ENCODE measurements around the gene SEC14L1. TPM values are rescaled to one million over a fixed set of nuclear protein-coding genes. Genes with fewer than 3 reads are reported as not detected.

SEC14L1 gene
- total RNA-seq, 1 donor from 2014 or later: 93.2 TPM

DNA sequence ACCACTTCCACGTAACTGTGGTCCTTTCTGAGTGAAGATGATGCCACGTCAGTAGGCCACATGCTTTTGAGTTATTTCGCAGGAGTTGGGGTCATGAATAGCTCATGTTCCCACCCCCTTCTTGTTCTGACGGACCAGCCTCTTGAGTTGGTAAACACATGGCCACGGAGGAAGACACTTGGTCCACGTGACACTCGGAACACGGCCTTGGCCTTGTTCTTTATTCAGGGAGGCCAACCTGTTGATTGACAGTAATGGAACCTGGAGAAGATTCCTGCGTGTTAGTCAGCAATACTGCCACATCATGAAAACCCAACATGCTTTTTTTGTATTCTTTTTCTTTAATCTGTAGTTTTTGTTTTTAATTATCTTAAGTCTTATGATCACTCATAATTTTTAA lies 56.3 kb downstream of the SEC14L1 start:
- H3K79me2 ChIP-seq (ENCODE audit: insufficient read depth, low read length): peaks cover 4% of the 10 kb centered on the region
- H3K4me2 ChIP-seq (ENCODE audit: low read length): no peak overlapping the region
- DNase-seq (ENCODE audit: low read depth) (no peak), FAIRE-seq (no peak)
- Mint-ChIP-seq H3K36me3 (ENCODE audit: low read depth, unreplicated experiment) (peaks cover 49% of the 10 kb centered on the region), H3K4me1 (ENCODE audit: low read depth, unreplicated experiment) (no peaks in the 10 kb centered on the region), H3K27ac (ENCODE audit: unreplicated experiment) (no peak overlapping the region), H3K9me3 (ENCODE audit: unreplicated experiment) (no peaks in the 10 kb centered on the region), H3K4me3 (ENCODE audit: unreplicated experiment) (no peak overlapping the region), H3K27me3 (ENCODE audit: low read depth, unreplicated experiment) (no peaks in the 10 kb centered on the region)
- no peak overlapping the region for H3K27ac ChIP-seq (ENCODE audit: low read depth, low read length)
- H3K4me1 ChIP-seq (ENCODE audit: insufficient read depth, low read length): no peaks in the 10 kb centered on the region
- no peak overlapping the region for H2AFZ ChIP-seq (ENCODE audit: low read depth, low read length)
- no peaks in the 10 kb centered on the region for H3K9me3 ChIP-seq (ENCODE audit: insufficient read depth, low read depth, low read length)
- no peak overlapping the region for H3K9ac ChIP-seq (ENCODE audit: low read length)
- peaks cover 4% of the 10 kb centered on the region for H4K20me1 ChIP-seq (ENCODE audit: insufficient read depth, low read length)
- H3K4me3 ChIP-seq (ENCODE audit: insufficient read depth, low read depth, low read length): no peak overlapping the region
- TF ChIP-seq EZH2 (IDR thresholded peaks at IDR 0.05; ENCODE audit: insufficient read depth, low read length): no peak
- TF ChIP-seq, protein P1, sequence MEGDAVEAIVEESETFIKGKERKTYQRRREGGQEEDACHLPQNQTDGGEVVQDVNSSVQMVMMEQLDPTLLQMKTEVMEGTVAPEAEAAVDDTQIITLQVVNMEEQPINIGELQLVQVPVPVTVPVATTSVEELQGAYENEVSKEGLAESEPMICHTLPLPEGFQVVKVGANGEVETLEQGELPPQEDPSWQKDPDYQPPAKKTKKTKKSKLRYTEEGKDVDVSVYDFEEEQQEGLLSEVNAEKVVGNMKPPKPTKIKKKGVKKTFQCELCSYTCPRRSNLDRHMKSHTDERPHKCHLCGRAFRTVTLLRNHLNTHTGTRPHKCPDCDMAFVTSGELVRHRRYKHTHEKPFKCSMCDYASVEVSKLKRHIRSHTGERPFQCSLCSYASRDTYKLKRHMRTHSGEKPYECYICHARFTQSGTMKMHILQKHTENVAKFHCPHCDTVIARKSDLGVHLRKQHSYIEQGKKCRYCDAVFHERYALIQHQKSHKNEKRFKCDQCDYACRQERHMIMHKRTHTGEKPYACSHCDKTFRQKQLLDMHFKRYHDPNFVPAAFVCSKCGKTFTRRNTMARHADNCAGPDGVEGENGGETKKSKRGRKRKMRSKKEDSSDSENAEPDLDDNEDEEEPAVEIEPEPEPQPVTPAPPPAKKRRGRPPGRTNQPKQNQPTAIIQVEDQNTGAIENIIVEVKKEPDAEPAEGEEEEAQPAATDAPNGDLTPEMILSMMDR (IDR thresholded peaks at IDR 0.05; ENCODE audit: insufficient read depth, low read depth, low read length): no peak
- no peaks in the 10 kb centered on the region for H3K27me3 ChIP-seq (ENCODE audit: insufficient read depth, low read length)
- peaks cover 56% of the 10 kb centered on the region for H3K36me3 ChIP-seq (ENCODE audit: insufficient read depth, low read length)

DNA sequence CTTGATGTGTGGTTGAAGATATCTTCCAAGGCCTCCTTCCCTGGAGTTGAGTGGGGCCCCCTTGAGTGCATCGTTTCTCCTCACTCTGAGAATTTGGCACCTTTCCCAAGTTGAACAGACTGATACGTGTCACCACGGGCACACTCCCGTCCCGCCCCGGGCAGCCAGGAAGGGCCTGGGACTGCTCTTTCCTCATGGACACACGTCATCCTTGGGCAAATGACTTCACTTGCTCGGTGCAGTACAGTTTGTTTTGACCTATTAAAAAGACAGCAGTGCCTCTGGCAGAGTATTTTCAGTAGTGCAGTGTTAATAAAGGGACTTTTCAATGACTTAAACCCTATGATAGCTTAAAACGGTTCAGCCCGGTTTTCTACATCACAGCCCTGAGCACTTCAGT lies 59.9 kb downstream of the SEC14L1 start:
- Histone ChIP-seq H3K4me1 (ENCODE audit: insufficient read depth, low read length) (no peaks in the 10 kb centered on the region), H3K4me3 (ENCODE audit: insufficient read depth, low read depth, low read length) (no peak overlapping the region), H3K27ac (ENCODE audit: low read depth, low read length) (no peak overlapping the region), H2AFZ (ENCODE audit: low read depth, low read length) (no peak overlapping the region), H3K27me3 (ENCODE audit: insufficient read depth, low read length) (no peaks in the 10 kb centered on the region), H3K4me2 (ENCODE audit: low read length) (no peak overlapping the region), H4K20me1 (ENCODE audit: insufficient read depth, low read length) (no peaks in the 10 kb centered on the region), H3K36me3 (ENCODE audit: insufficient read depth, low read length) (peaks cover 55% of the 10 kb centered on the region), H3K9ac (ENCODE audit: low read length) (no peak overlapping the region), H3K9me3 (ENCODE audit: insufficient read depth, low read depth, low read length) (no peaks in the 10 kb centered on the region), H3K79me2 (ENCODE audit: insufficient read depth, low read length) (no peaks in the 10 kb centered on the region)
- H3K4me1 Mint-ChIP-seq (ENCODE audit: low read depth, unreplicated experiment): peaks cover 1% of the 10 kb centered on the region
- no peak overlapping the region for H3K27ac Mint-ChIP-seq (ENCODE audit: unreplicated experiment)
- H3K9me3 Mint-ChIP-seq (ENCODE audit: unreplicated experiment): no peaks in the 10 kb centered on the region
- no peak for DNase-seq (ENCODE audit: low read depth)
- H3K36me3 Mint-ChIP-seq (ENCODE audit: low read depth, unreplicated experiment): peaks cover 50% of the 10 kb centered on the region
- no peak for TF ChIP-seq EZH2 (IDR thresholded peaks at IDR 0.05; ENCODE audit: insufficient read depth, low read length)
- TF ChIP-seq, protein P1 (IDR thresholded peaks at IDR 0.05; ENCODE audit: insufficient read depth, low read depth, low read length): no peak
- no peak overlapping the region for H3K4me3 Mint-ChIP-seq (ENCODE audit: unreplicated experiment)
- H3K27me3 Mint-ChIP-seq (ENCODE audit: low read depth, unreplicated experiment): no peaks in the 10 kb centered on the region
- no peak for FAIRE-seq

DNA sequence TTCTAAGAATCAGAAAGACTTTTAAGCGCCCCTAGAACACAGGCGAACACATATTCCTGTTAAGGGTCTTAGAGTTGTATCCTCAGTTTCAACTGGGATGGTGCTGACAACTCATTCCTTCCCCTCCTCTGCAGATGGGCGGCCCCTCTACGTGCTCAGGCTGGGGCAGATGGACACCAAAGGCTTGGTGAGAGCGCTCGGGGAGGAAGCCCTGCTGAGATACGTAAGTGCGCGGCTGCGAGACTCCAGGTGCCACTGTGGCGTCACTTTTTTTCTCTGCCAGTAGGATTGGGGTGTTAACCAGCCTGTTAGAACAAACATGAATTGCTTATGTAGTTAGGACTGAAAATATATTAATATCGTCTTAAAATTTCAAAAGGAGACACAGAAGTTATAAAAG lies 62.7 kb downstream of the SEC14L1 start:
- H3K4me3 ChIP-seq (ENCODE audit: insufficient read depth, low read depth, low read length): no peak overlapping the region
- no peak overlapping the region for H3K27ac ChIP-seq (ENCODE audit: low read depth, low read length)
- no peaks in the 10 kb centered on the region for H3K9me3 ChIP-seq (ENCODE audit: insufficient read depth, low read depth, low read length)
- H3K4me3 Mint-ChIP-seq (ENCODE audit: unreplicated experiment): no peak overlapping the region
- H3K4me1 Mint-ChIP-seq (ENCODE audit: low read depth, unreplicated experiment): peaks cover 15% of the 10 kb centered on the region
- DNase-seq (ENCODE audit: low read depth) (no peak), FAIRE-seq (no peak)
- H3K36me3 ChIP-seq (ENCODE audit: insufficient read depth, low read length): peaks cover 55% of the 10 kb centered on the region
- H3K27me3 Mint-ChIP-seq (ENCODE audit: low read depth, unreplicated experiment): no peaks in the 10 kb centered on the region
- no peak overlapping the region for H3K27ac Mint-ChIP-seq (ENCODE audit: unreplicated experiment)
- H4K20me1 ChIP-seq (ENCODE audit: insufficient read depth, low read length): no peaks in the 10 kb centered on the region
- no peaks in the 10 kb centered on the region for H3K27me3 ChIP-seq (ENCODE audit: insufficient read depth, low read length)
- H3K4me1 ChIP-seq (ENCODE audit: insufficient read depth, low read length): peaks cover 10% of the 10 kb centered on the region
- no peaks in the 10 kb centered on the region for H3K9me3 Mint-ChIP-seq (ENCODE audit: unreplicated experiment)
- TF ChIP-seq EZH2 (IDR thresholded peaks at IDR 0.05; ENCODE audit: insufficient read depth, low read length): no peak
- TF ChIP-seq, protein P1 (IDR thresholded peaks at IDR 0.05; ENCODE audit: insufficient read depth, low read depth, low read length): no peak
- no peak overlapping the region for H3K9ac ChIP-seq (ENCODE audit: low read length)
- H3K36me3 Mint-ChIP-seq (ENCODE audit: low read depth, unreplicated experiment): peaks cover 50% of the 10 kb centered on the region
- H3K4me2 ChIP-seq (ENCODE audit: low read length): no peak overlapping the region
- H2AFZ ChIP-seq (ENCODE audit: low read depth, low read length): no peak overlapping the region
- no peaks in the 10 kb centered on the region for H3K79me2 ChIP-seq (ENCODE audit: insufficient read depth, low read length)
